Measurements from ENCODE around the gene NBAS.

GRCh38 chr2:15348045-15348444, 213.1 kb downstream of the NBAS start:
- no peak for TF ChIP-seq POLR2AphosphoS5 (IDR thresholded peaks at IDR 0.05; ENCODE audit: low read depth, low read length)
- TF ChIP-seq, protein P1, sequence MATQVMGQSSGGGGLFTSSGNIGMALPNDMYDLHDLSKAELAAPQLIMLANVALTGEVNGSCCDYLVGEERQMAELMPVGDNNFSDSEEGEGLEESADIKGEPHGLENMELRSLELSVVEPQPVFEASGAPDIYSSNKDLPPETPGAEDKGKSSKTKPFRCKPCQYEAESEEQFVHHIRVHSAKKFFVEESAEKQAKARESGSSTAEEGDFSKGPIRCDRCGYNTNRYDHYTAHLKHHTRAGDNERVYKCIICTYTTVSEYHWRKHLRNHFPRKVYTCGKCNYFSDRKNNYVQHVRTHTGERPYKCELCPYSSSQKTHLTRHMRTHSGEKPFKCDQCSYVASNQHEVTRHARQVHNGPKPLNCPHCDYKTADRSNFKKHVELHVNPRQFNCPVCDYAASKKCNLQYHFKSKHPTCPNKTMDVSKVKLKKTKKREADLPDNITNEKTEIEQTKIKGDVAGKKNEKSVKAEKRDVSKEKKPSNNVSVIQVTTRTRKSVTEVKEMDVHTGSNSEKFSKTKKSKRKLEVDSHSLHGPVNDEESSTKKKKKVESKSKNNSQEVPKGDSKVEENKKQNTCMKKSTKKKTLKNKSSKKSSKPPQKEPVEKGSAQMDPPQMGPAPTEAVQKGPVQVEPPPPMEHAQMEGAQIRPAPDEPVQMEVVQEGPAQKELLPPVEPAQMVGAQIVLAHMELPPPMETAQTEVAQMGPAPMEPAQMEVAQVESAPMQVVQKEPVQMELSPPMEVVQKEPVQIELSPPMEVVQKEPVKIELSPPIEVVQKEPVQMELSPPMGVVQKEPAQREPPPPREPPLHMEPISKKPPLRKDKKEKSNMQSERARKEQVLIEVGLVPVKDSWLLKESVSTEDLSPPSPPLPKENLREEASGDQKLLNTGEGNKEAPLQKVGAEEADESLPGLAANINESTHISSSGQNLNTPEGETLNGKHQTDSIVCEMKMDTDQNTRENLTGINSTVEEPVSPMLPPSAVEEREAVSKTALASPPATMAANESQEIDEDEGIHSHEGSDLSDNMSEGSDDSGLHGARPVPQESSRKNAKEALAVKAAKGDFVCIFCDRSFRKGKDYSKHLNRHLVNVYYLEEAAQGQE (IDR thresholded peaks at IDR 0.05; ENCODE audit: insufficient read depth in 1 of 2, low read depth in 2 of 2, low read length in 2 of 2) = no peak

Data from PFSK-1 (cell line).